ENCODE results near the gene CUBN. TPM values are rescaled to one million over a fixed set of nuclear protein-coding genes. Genes with fewer than 3 reads are reported as not detected.

The CUBN gene
- polyA plus RNA-seq, 1 experiment: 0.76 TPM

- H3K4me3 ChIP-seq (ENCODE audit: low read depth, low read length): no peak overlapping the region
- no peaks in the 10 kb centered on the region for H3K27me3 ChIP-seq (ENCODE audit: control insufficient read depth, insufficient read depth, low read length)
- CTCF ChIA-PET: no interaction called here
- no peak overlapping the region for H3K27ac ChIP-seq (ENCODE audit: low read depth, low read length)
- no peak for TF ChIP-seq CTCF (IDR thresholded peaks at IDR 0.05; ENCODE audit: low read depth, low read length)
- POLR2A ChIA-PET: no interaction called here
- no peak for DNase-seq (ENCODE audit: low read depth, low spot score)
- no peaks in the 10 kb centered on the region for H3K9me3 ChIP-seq (ENCODE audit: control insufficient read depth, insufficient read depth, low read length)
Observed at GRCh38 chr10:17162828-17163227, 33.2 kb upstream of the CUBN start.

- Histone ChIP-seq H3K9me3 (ENCODE audit: control insufficient read depth, insufficient read depth, low read length) (no peaks in the 10 kb centered on the region), H3K27me3 (ENCODE audit: control insufficient read depth, insufficient read depth, low read length) (no peaks in the 10 kb centered on the region), H3K4me3 (ENCODE audit: low read depth, low read length) (no peak overlapping the region), H3K27ac (ENCODE audit: low read depth, low read length) (no peak overlapping the region)
- no peak for TF ChIP-seq CTCF (IDR thresholded peaks at IDR 0.05; ENCODE audit: low read depth, low read length)
- DNase-seq (ENCODE audit: low read depth, low spot score): no peak
- ChIA-PET POLR2A (interaction anchor here (0.7 kb wide), 1 partner anchor 38 kb away, joined by 5 read pairs; no protein-coding TSS in a partner anchor), CTCF (no interaction called here)
Observed at GRCh38 chr10:17161775-17162174, 32.2 kb upstream of the CUBN start.

GRCh38 chr10:17157024-17157423 is 27.4 kb upstream of the CUBN start:
- H3K27ac ChIP-seq (ENCODE audit: low read depth, low read length): no peak overlapping the region
- DNase-seq (ENCODE audit: low read depth, low spot score): no peak
- no peak overlapping the region for H3K4me3 ChIP-seq (ENCODE audit: low read depth, low read length)
- H3K9me3 ChIP-seq (ENCODE audit: control insufficient read depth, insufficient read depth, low read length): no peaks in the 10 kb centered on the region
- POLR2A ChIA-PET: no interaction called here
- H3K27me3 ChIP-seq (ENCODE audit: control insufficient read depth, insufficient read depth, low read length): no peaks in the 10 kb centered on the region
- CTCF ChIA-PET: no interaction called here
- TF ChIP-seq CTCF (IDR thresholded peaks at IDR 0.05; ENCODE audit: low read depth, low read length): no peak

- CTCF ChIA-PET: no interaction called here
- POLR2A ChIA-PET: no interaction called here
Observed at GRCh38 chr10:17155826-17156225, 26.2 kb upstream of the CUBN start.

GRCh38 chr10:17154116-17154515 is 24.5 kb upstream of the CUBN start:
- DNase-seq (ENCODE audit: low read depth, low spot score): no peak
- no peaks in the 10 kb centered on the region for H3K27me3 ChIP-seq (ENCODE audit: control insufficient read depth, insufficient read depth, low read length)
- ChIA-PET POLR2A (no interaction called here), CTCF (no interaction called here)
- TF ChIP-seq CTCF (IDR thresholded peaks at IDR 0.05; ENCODE audit: low read depth, low read length): no peak
- H3K27ac ChIP-seq (ENCODE audit: low read depth, low read length): no peak overlapping the region
- no peak overlapping the region for H3K4me3 ChIP-seq (ENCODE audit: low read depth, low read length)
- H3K9me3 ChIP-seq (ENCODE audit: control insufficient read depth, insufficient read depth, low read length): no peaks in the 10 kb centered on the region

More at GRCh38 chr10:17155826-17156225, 26.2 kb upstream of the CUBN start:
- Histone ChIP-seq H3K9me3 (ENCODE audit: control insufficient read depth, insufficient read depth, low read length) (no peaks in the 10 kb centered on the region), H3K4me3 (ENCODE audit: low read depth, low read length) (no peak overlapping the region), H3K27me3 (ENCODE audit: control insufficient read depth, insufficient read depth, low read length) (no peaks in the 10 kb centered on the region), H3K27ac (ENCODE audit: low read depth, low read length) (no peak overlapping the region)
- TF ChIP-seq CTCF (IDR thresholded peaks at IDR 0.05; ENCODE audit: low read depth, low read length): no peak
- DNase-seq (ENCODE audit: low read depth, low spot score): no peak
